Lung microvascular endothelial cell (primary cell): ENCODE data around the gene PPFIA4. TPM values are rescaled to one million over a fixed set of nuclear protein-coding genes. Genes with fewer than 3 reads are reported as not detected.
"Not testable (repeated sequence)": the region's sequence is repeated elsewhere in the genome, so short reads cannot be mapped to it uniquely, and the experiment has no call there.

Experiments
- DNase-seq, 2 donors: peaks; one replicate each; pipeline versions ENCODE4 v3.0.0 to v3.0.0-alpha.2; 2010; ENCODE audit warnings: low read depth in 2 of 2
- total RNA-seq: library from RNA; depleted of rRNA; stranded (reverse); fragments of >200 nt; gene quantifications from 2 replicates; pipeline ENCODE4 v1.2.1, GENCODE V29; 2014

The PPFIA4 gene
- total RNA-seq = under 0.01 TPM in 2 replicates

- DNase-seq = peak; percentile 72 to 86
These were observed at the start of gene PPFIA4 for GRCh38 chr1:203026031-203026665. Gene PPFIA4, plus strand, starts transcription at chr1:203026491. Its CDS starts 12,518 bp downstream, at chr1:203039009.

- DNase-seq = no peak
These were observed 49.7 kb upstream of the PPFIA4 start for GRCh38 chr1:202976633-202977032.

- DNase-seq = no peak
These were observed 46.8 kb upstream of the PPFIA4 start for GRCh38 chr1:202979459-202979858.

DNA sequence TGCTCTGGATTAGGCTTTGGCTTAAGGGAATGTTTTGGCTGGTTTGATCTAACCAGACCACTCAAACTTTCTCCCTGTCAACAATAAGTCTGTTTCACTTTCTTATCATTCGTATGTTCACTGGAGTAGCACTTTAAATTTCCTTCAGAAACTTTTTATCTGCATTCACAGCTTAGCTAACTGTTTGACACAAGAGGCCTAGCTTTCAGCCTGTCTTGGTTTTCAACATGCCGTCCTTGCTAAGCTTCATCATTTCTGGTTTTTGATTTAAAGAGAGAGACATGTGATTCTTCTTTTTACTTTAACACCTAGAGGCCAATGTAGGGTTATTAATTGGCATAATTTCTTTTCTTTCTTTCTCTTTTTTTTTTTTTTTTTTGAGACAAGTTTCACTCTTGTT lies 44.4 kb upstream of the PPFIA4 start:
- DNase-seq = no peak

- no peak for DNase-seq
These were observed 43.4 kb upstream of the PPFIA4 start for GRCh38 chr1:202982715-202983430.

GRCh38 chr1:202986120-202986519 lies 40.2 kb upstream of the PPFIA4 start:
- not testable (repeated sequence) for DNase-seq

DNA sequence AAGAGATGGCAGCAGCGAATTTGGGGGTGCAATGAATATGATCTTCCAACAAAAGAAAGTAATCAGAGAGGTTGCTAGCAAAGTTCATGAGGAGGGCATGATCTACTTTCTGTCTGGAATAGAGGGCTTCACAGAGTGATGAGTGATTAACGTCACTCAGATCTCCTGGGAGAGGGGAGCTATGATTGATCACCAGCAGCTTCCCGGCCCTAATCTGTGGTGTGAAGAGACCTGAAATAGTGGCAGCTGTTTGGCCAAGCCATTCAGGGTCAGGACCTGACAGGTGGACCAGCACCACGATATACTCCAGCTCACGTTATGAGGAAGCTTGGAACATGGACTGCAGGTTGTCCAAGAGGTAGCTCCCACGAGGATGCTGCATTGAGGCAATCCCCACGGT lies 39.0 kb upstream of the PPFIA4 start:
- DNase-seq = no peak

GRCh38 chr1:202987922-202988583 lies 38.2 kb upstream of the PPFIA4 start:
- no peak for DNase-seq

GRCh38 chr1:202989879-202990278 lies 36.4 kb upstream of the PPFIA4 start:
- no peak for DNase-seq

- DNase-seq = no peak
These were observed 35.2 kb upstream of the PPFIA4 start for GRCh38 chr1:202991112-202991511.

GRCh38 chr1:202994756-202995155 lies 31.5 kb upstream of the PPFIA4 start:
- no peak for DNase-seq

- DNase-seq = peak; percentile 59 to 71
These were observed 27.2 kb upstream of the PPFIA4 start for GRCh38 chr1:202998836-202999750.

- no peak for DNase-seq
These were observed 25.9 kb upstream of the PPFIA4 start for GRCh38 chr1:203000217-203000944.

DNA sequence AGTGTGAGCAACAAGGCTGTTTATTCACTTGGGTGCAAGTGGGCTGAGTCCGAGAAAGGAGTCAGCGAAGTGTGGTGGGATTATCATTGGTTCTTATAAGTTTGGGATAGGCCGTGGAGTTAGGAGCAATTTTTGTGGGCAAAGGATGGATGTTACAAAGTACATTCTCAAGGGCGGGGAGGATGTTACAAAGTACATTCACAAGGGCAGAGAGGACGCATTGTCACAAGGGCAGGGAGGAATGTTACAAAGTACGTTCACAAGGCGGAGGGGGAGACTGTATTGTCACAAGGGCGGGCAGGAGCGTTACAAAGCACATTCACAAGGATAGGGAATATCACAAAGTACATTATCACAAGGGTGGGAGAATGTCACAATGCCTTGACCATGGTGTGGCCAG lies 24.3 kb upstream of the PPFIA4 start:
- DNase-seq = no peak

GRCh38 chr1:203002951-203003350 lies 23.3 kb upstream of the PPFIA4 start:
- DNase-seq = no peak

GRCh38 chr1:203005395-203006142 lies 20.7 kb upstream of the PPFIA4 start:
- DNase-seq = not testable (repeated sequence)

DNA sequence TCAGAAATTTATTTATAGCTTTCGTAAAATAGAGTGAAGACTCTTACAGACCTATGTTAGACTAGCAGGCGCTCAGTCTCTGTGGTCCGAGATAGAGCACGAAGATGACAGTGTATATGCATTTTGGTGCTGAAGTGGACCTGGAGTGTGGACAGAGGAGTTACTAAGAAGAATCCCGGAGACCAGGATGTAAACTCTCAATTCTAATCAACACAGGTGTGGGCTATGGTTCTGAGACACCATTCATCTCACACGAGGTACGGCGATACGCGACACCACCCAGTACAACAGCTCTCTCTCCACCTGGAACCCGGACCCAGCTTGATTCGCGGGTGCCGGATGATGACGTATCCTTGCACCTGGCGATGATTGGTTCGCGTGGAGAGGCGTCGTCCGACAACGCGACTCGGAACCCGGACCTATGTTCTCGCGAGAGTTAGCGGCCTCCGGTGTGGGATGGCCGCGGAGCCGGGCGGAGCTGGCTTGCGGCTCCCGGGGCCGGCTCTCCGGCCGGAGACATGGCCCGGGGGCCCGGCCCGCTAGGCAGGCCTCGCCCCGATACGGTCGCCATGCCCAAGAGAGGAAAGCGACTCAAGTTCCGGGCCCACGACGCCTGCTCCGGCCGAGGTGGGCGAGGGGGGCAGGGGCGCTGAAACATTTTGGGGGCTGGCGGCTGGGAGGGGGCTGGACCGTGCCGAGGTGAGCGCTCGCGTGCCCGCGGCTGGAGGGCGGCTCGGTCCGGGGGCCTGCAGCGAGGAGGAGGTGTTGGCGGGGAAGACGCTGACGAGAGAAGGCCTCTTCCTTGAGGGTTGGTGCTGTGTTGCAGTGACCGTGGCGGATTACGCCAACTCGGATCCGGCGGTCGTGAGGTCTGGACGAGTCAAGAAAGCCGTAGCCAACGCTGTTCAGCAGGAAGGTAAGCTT lies 19.1 kb upstream of the PPFIA4 start, which contains the start of gene TMEM183A:
TSS of gene TMEM183A (plus strand) at position 427 of the 924 bp plus-strand sequence. CDS start at position 519, 92 bp downstream.
- peak; percentile 98 for DNase-seq

GRCh38 chr1:203009185-203009584 lies 17.1 kb upstream of the PPFIA4 start:
- DNase-seq = no peak

GRCh38 chr1:203011582-203011981 lies 14.7 kb upstream of the PPFIA4 start:
- DNase-seq = no peak
